ENCODE measurements around the gene RIC3.

Gene RIC3

DNA sequence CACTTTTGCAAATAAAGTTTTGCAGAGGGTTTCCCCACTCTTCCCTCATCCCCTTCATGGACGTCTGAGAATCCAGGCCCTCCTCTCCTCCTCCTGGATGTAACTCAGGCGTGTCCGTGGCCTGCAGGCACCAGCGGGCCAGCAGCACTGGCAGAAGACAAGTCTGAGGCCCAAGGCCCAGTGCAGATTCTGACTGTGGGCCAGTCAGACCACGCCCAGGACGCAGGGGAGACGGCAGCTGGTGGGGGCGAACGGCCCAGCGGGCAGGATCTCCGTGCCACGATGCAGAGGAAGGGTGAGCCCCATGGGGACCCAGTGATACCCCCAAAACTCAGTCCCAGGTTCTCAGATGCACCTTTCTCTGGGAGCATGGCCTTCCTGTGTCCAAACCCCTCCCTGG lies 73.5 kb downstream of the RIC3 start:
- DNase-seq (ENCODE audit: low spot score), result no peak
- in situ Hi-C loops (cut with MboI; ENCODE audit: low pct_unique_long_range_greater_than_20kb, low sequenced_read_pairs, unreplicated experiment), result loop anchor here (5.0 kb wide), 1 partner anchor 88 kb away; no protein-coding TSS in a partner anchor
- TF ChIP-seq, protein P1, sequence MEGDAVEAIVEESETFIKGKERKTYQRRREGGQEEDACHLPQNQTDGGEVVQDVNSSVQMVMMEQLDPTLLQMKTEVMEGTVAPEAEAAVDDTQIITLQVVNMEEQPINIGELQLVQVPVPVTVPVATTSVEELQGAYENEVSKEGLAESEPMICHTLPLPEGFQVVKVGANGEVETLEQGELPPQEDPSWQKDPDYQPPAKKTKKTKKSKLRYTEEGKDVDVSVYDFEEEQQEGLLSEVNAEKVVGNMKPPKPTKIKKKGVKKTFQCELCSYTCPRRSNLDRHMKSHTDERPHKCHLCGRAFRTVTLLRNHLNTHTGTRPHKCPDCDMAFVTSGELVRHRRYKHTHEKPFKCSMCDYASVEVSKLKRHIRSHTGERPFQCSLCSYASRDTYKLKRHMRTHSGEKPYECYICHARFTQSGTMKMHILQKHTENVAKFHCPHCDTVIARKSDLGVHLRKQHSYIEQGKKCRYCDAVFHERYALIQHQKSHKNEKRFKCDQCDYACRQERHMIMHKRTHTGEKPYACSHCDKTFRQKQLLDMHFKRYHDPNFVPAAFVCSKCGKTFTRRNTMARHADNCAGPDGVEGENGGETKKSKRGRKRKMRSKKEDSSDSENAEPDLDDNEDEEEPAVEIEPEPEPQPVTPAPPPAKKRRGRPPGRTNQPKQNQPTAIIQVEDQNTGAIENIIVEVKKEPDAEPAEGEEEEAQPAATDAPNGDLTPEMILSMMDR (IDR thresholded peaks at IDR 0.05; ENCODE audit: extremely low read depth, insufficient read depth, missing control alignments), result no peak

DNA sequence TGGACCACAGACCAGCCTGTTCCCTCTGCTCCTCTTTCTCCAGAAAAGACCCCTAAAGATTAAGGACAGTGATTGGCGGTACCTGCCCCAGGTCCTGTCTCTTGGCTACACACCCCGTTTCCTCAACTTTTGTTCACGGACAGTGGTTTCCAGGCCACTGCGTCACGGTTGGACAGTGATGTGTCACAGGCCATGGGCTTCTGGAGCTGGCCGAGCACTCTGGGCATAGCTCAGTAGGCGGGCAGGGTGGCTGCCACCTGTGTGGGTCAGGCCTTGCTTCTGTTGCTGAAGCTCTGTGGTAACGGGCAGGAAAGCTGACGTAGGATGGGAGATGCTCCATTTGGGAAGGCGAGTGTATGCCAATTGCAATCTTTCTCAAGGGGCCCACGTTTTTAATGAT lies 74.2 kb downstream of the RIC3 start:
- TF ChIP-seq, protein P1 (IDR thresholded peaks at IDR 0.05; ENCODE audit: extremely low read depth, insufficient read depth, missing control alignments), result no peak
- in situ Hi-C loops (cut with MboI; ENCODE audit: low pct_unique_long_range_greater_than_20kb, low sequenced_read_pairs, unreplicated experiment), result loop anchor here (5.0 kb wide), 1 partner anchor 87 kb away; no protein-coding TSS in a partner anchor

DNA sequence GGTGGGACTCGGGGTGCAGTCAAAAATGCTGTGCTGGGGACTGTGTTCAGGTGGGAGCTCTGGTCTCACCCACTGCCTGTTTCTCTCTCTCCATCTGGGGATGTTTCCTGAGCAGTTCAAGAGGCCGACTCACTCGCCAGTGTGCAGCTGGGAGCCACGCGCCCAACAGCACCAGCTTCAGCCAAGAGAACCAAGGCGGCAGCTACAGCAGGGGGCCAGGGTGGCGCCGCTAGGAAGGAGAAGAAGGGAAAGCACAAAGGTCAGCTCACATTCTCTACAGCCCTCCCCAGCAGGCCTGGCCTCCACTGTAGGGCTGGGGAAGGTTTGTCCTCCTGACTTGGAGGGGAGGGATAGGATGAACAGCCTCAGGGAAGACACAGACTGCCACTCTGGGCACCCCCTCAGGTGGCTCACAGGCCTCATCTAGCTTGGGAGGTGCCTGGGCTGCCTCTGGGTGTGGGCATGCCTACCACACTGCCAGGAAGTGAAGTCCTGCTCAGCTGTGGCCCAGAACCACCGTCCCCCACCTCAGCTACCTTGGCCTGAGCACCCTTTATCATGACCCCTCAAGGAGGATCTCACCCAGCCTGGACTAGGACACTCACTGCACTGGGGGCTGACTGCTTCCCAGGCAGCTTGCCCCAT lies 74.8 kb downstream of the RIC3 start:
- DNase-seq (ENCODE audit: low spot score), result no peak
- TF ChIP-seq, protein P1 (IDR thresholded peaks at IDR 0.05; ENCODE audit: extremely low read depth, insufficient read depth, missing control alignments), result no peak
- in situ Hi-C loops (cut with MboI; ENCODE audit: low pct_unique_long_range_greater_than_20kb, low sequenced_read_pairs, unreplicated experiment), result no loop called here

More for the DNA sequence above, 74.2 kb downstream of the RIC3 start:
- DNase-seq (ENCODE audit: low spot score), result no peak

GRCh38 chr11:8092587-8093424 lies 76.0 kb downstream of the RIC3 start:
- peak; percentile 79 for DNase-seq (ENCODE audit: low spot score)
- TF ChIP-seq, protein P1 (IDR thresholded peaks at IDR 0.05; ENCODE audit: extremely low read depth, insufficient read depth, missing control alignments), result peak; percentile 67
- in situ Hi-C loops (cut with MboI; ENCODE audit: low pct_unique_long_range_greater_than_20kb, low sequenced_read_pairs, unreplicated experiment), result no loop called here

GRCh38 chr11:8091721-8092120 lies 77.1 kb downstream of the RIC3 start:
- in situ Hi-C loops (cut with MboI; ENCODE audit: low pct_unique_long_range_greater_than_20kb, low sequenced_read_pairs, unreplicated experiment), result no loop called here
- no peak for DNase-seq (ENCODE audit: low spot score)
- TF ChIP-seq, protein P1 (IDR thresholded peaks at IDR 0.05; ENCODE audit: extremely low read depth, insufficient read depth, missing control alignments), result no peak

DNA sequence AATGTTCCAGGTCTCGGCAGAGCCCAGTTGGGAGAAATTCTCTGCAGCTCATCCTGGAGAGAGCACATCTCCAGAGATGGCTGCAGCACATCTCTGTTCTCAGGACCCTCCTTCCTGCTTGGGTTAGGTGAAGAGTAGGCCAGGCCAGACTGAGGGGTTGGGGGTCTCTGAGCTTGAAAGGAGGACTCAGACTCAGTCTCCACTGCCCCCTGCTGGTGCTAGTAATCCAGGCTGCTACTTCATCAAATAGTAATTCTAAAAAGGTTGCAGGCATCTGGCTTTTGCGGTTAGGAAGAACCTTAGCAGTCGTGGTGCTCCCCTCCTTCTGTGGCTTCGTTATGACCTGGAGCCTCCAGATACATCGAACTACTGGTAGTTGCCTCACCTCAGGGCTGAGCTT lies 78.1 kb downstream of the RIC3 start:
- DNase-seq (ENCODE audit: low spot score), result no peak
- TF ChIP-seq, protein P1 (IDR thresholded peaks at IDR 0.05; ENCODE audit: extremely low read depth, insufficient read depth, missing control alignments), result peak; percentile 54
- in situ Hi-C loops (cut with MboI; ENCODE audit: low pct_unique_long_range_greater_than_20kb, low sequenced_read_pairs, unreplicated experiment), result no loop called here

Data from GM13977 (cell line).